Measurements from ENCODE around the gene ITGA2B.

DNA sequence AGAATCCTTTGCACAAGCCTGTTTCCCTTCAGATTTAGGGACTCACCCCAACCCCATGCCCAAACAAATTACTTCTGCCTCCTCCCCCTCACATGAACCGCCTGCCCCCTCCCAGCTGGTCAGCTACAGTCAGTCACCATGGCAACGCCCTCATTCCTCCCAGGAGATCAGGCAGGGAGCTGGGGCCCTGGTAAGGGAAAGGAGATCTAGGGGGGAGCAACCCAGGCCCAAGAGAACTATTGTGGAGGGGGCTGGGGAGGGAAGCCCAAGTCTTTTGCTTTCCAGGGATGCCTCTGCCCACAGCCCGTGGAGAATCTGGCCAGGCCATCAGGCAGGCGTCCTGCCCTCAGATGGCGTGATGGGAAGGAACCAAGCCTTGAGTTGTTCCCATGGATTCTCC, 28.6 kb downstream of the ITGA2B start:
- no peak for TF ChIP-seq EP300 (IDR thresholded peaks at IDR 0.05)
- TF ChIP-seq, protein P1, sequence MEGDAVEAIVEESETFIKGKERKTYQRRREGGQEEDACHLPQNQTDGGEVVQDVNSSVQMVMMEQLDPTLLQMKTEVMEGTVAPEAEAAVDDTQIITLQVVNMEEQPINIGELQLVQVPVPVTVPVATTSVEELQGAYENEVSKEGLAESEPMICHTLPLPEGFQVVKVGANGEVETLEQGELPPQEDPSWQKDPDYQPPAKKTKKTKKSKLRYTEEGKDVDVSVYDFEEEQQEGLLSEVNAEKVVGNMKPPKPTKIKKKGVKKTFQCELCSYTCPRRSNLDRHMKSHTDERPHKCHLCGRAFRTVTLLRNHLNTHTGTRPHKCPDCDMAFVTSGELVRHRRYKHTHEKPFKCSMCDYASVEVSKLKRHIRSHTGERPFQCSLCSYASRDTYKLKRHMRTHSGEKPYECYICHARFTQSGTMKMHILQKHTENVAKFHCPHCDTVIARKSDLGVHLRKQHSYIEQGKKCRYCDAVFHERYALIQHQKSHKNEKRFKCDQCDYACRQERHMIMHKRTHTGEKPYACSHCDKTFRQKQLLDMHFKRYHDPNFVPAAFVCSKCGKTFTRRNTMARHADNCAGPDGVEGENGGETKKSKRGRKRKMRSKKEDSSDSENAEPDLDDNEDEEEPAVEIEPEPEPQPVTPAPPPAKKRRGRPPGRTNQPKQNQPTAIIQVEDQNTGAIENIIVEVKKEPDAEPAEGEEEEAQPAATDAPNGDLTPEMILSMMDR (IDR thresholded peaks at IDR 0.05): no peak

Data from upper lobe of left lung (tissue), 4 donors.